ENCODE results near the gene MAT1A. TPM values are rescaled to one million over a fixed set of nuclear protein-coding genes. Genes with fewer than 3 reads are reported as not detected.

Gene MAT1A
- total RNA-seq (ENCODE audit: low replicate concordance) = 0.12 and 0.63 TPM in 2 replicates
- long read RNA-seq = 0 reads

- no peak for DNase-seq (ENCODE audit: extremely low spot score, unreplicated experiment)
- Mint-ChIP-seq H3K36me3 (no peaks in the 10 kb centered on the region), H3K4me3 (peak within 1 kb of the TSS; percentile 8), H3K4me1 (ENCODE audit: unreplicated experiment) (peaks cover 3% of the 10 kb centered on the region), H3K9me3 (no peaks in the 10 kb centered on the region), H3K27me3 (peaks cover 14% of the 10 kb centered on the region), H3K27ac (no peak within 1 kb of the TSS)
- TF ChIP-seq, protein P1, sequence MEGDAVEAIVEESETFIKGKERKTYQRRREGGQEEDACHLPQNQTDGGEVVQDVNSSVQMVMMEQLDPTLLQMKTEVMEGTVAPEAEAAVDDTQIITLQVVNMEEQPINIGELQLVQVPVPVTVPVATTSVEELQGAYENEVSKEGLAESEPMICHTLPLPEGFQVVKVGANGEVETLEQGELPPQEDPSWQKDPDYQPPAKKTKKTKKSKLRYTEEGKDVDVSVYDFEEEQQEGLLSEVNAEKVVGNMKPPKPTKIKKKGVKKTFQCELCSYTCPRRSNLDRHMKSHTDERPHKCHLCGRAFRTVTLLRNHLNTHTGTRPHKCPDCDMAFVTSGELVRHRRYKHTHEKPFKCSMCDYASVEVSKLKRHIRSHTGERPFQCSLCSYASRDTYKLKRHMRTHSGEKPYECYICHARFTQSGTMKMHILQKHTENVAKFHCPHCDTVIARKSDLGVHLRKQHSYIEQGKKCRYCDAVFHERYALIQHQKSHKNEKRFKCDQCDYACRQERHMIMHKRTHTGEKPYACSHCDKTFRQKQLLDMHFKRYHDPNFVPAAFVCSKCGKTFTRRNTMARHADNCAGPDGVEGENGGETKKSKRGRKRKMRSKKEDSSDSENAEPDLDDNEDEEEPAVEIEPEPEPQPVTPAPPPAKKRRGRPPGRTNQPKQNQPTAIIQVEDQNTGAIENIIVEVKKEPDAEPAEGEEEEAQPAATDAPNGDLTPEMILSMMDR (conservative IDR thresholded peaks at IDR 0.05) = no peak
Observed at GRCh38 chr10:80289451-80290287, at the start of gene MAT1A. Gene MAT1A, minus strand, starts transcription at chr10:80289658. Its CDS starts 235 bp downstream, at chr10:80289423.

GRCh38 chr10:80333983-80334382, 44.5 kb upstream of the MAT1A start:
- peaks cover 6% of the 10 kb centered on the region for H3K9me3 Mint-ChIP-seq
- DNase-seq (ENCODE audit: extremely low spot score, unreplicated experiment) = no peak
- no peaks in the 10 kb centered on the region for H3K4me1 Mint-ChIP-seq (ENCODE audit: unreplicated experiment)
- no peak overlapping the region for H3K4me3 Mint-ChIP-seq
- TF ChIP-seq, protein P1 (conservative IDR thresholded peaks at IDR 0.05) = no peak
- no peaks in the 10 kb centered on the region for H3K36me3 Mint-ChIP-seq
- no peak overlapping the region for H3K27ac Mint-ChIP-seq
- peaks cover 5% of the 10 kb centered on the region for H3K27me3 Mint-ChIP-seq

- H3K27ac Mint-ChIP-seq = no peak overlapping the region
- H3K4me1 Mint-ChIP-seq (ENCODE audit: unreplicated experiment) = no peaks in the 10 kb centered on the region
- TF ChIP-seq, protein P1 (conservative IDR thresholded peaks at IDR 0.05) = no peak
- no peak overlapping the region for H3K4me3 Mint-ChIP-seq
- no peaks in the 10 kb centered on the region for H3K36me3 Mint-ChIP-seq
- H3K9me3 Mint-ChIP-seq = no peaks in the 10 kb centered on the region
- H3K27me3 Mint-ChIP-seq = no peaks in the 10 kb centered on the region
- no peak for DNase-seq (ENCODE audit: extremely low spot score, unreplicated experiment)
Observed at GRCh38 chr10:80324891-80325364, 35.5 kb upstream of the MAT1A start.

GRCh38 chr10:80324086-80324485, 34.6 kb upstream of the MAT1A start:
- Mint-ChIP-seq H3K27ac (no peak overlapping the region), H3K4me3 (no peak overlapping the region), H3K9me3 (no peaks in the 10 kb centered on the region), H3K27me3 (no peaks in the 10 kb centered on the region), H3K36me3 (no peaks in the 10 kb centered on the region), H3K4me1 (ENCODE audit: unreplicated experiment) (no peaks in the 10 kb centered on the region)
- TF ChIP-seq, protein P1 (conservative IDR thresholded peaks at IDR 0.05) = no peak
- no peak for DNase-seq (ENCODE audit: extremely low spot score, unreplicated experiment)

DNA sequence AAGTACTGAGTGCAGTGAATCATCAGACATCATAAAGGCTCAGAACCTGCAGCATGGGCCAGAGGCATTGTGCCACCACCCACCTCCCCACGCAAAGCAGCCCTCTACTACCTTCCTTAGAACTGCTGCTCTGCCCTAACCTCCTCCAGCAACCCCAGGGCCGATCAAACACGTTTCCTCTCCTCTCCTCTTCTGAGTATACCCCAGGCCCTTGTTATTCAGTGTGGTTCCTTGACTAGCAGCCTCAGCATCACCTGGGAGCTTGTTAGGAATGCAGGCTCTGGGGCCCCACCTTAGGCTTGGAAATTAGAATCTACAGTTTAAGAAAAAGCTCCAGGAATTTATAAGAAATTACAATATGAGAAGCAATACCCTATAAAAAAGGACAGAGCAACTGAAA, 33.9 kb upstream of the MAT1A start:
- H3K4me1 Mint-ChIP-seq (ENCODE audit: unreplicated experiment) = no peaks in the 10 kb centered on the region
- H3K27ac Mint-ChIP-seq = no peak overlapping the region
- H3K27me3 Mint-ChIP-seq = no peaks in the 10 kb centered on the region
- no peaks in the 10 kb centered on the region for H3K9me3 Mint-ChIP-seq
- H3K36me3 Mint-ChIP-seq = no peaks in the 10 kb centered on the region
- DNase-seq (ENCODE audit: extremely low spot score, unreplicated experiment) = no peak
- no peak overlapping the region for H3K4me3 Mint-ChIP-seq
- TF ChIP-seq, protein P1 (conservative IDR thresholded peaks at IDR 0.05) = no peak

Measured in type B pancreatic cell (in vitro differentiated cells).